ENCODE results near the gene TGFBR3L.

DNA sequence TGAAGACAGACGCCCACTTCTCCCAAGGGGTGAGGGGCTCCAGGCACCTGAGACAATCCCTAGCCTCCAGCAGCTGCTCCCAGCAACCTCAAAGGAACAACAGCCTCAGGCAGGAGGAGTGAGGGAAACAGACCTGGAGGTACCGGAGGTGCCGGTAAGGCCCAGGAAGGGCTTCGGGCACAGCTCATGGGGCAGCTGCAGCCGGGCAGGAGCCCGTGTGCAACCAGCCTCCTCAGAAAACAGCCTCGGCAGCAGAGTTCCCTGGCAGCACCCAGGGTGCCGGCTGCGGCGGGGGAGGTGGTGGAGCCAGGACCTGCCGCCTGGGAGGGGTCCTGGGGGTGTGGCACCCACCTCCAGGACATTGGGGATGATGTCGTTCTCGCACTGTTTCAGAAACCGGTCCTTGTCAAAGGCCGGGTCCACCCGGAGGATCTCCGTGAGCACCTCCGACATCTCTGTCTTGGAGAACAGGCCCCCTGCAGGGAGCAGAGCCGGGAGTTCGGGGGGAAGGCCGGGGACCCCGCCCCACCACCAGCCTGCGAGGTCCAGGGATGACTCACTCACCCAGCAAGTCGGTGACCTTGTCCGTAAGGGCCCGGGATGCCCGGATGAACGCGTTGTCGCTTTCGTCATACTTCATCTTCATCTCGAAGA is 17.8 kb downstream of the TGFBR3L start:
- TF ChIP-seq CTCF (IDR thresholded peaks at IDR 0.05) = no peak
- TF ChIP-seq POLR2A (IDR thresholded peaks at IDR 0.05) = no peak
